NCI-H2196 treated with DMSO at 0.1 percent for 48 hours (cell line): ENCODE data around the gene MAML3.

Experiments
- DNase-seq: peaks from one replicate; lab custom pipeline; 2025; ENCODE audit not compliant: unreplicated experiment; lab: John Stamatoyannopoulos, UW

The MAML3 gene

GRCh38 chr4:140047786-140048185 is 106.2 kb downstream of the MAML3 start:
- no peak for DNase-seq

GRCh38 chr4:140047017-140047640 is 106.9 kb downstream of the MAML3 start:
- no peak for DNase-seq

GRCh38 chr4:140046543-140046942 is 107.4 kb downstream of the MAML3 start:
- no peak for DNase-seq

GRCh38 chr4:140046016-140046415 is 108.0 kb downstream of the MAML3 start:
- DNase-seq: no peak

GRCh38 chr4:140044337-140044902 is 109.6 kb downstream of the MAML3 start:
- DNase-seq: no peak

- no peak for DNase-seq
Measured at GRCh38 chr4:140042634-140043033, 111.3 kb downstream of the MAML3 start.

- DNase-seq: no peak
Measured at GRCh38 chr4:140038031-140038533, 115.9 kb downstream of the MAML3 start.

- DNase-seq: no peak
Measured at GRCh38 chr4:140037353-140038030, 116.5 kb downstream of the MAML3 start.

- no peak for DNase-seq
Measured at GRCh38 chr4:140031706-140032105, 122.3 kb downstream of the MAML3 start.

GRCh38 chr4:140031061-140031460 is 122.9 kb downstream of the MAML3 start:
- DNase-seq: no peak

GRCh38 chr4:140028676-140029517 is 125.1 kb downstream of the MAML3 start:
- no peak for DNase-seq

- DNase-seq: no peak
Measured at GRCh38 chr4:140028101-140028500, 125.9 kb downstream of the MAML3 start.

GRCh38 chr4:140027101-140027500 is 126.9 kb downstream of the MAML3 start:
- DNase-seq: no peak

GRCh38 chr4:140025470-140025869 is 128.5 kb downstream of the MAML3 start:
- DNase-seq: no peak

- DNase-seq: no peak
Measured at GRCh38 chr4:140020457-140021361, 133.3 kb downstream of the MAML3 start.

- no peak for DNase-seq
Measured at GRCh38 chr4:140019619-140020347, 134.2 kb downstream of the MAML3 start.

GRCh38 chr4:140018931-140019618 is 134.9 kb downstream of the MAML3 start:
- DNase-seq: no peak

- DNase-seq: no peak
Measured at GRCh38 chr4:140014284-140014683, 139.7 kb downstream of the MAML3 start.
